ENCODE results near the gene LDB3.

- TF ChIP-seq POLR2A (IDR thresholded peaks at IDR 0.05): no peak
- TF ChIP-seq, protein P1, sequence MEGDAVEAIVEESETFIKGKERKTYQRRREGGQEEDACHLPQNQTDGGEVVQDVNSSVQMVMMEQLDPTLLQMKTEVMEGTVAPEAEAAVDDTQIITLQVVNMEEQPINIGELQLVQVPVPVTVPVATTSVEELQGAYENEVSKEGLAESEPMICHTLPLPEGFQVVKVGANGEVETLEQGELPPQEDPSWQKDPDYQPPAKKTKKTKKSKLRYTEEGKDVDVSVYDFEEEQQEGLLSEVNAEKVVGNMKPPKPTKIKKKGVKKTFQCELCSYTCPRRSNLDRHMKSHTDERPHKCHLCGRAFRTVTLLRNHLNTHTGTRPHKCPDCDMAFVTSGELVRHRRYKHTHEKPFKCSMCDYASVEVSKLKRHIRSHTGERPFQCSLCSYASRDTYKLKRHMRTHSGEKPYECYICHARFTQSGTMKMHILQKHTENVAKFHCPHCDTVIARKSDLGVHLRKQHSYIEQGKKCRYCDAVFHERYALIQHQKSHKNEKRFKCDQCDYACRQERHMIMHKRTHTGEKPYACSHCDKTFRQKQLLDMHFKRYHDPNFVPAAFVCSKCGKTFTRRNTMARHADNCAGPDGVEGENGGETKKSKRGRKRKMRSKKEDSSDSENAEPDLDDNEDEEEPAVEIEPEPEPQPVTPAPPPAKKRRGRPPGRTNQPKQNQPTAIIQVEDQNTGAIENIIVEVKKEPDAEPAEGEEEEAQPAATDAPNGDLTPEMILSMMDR (IDR thresholded peaks at IDR 0.05): no peak
Measured at GRCh38 chr10:86671419-86671818, 3.1 kb downstream of the LDB3 start.
